ENCODE results near the gene MUC4.

MUC4 gene

DNA sequence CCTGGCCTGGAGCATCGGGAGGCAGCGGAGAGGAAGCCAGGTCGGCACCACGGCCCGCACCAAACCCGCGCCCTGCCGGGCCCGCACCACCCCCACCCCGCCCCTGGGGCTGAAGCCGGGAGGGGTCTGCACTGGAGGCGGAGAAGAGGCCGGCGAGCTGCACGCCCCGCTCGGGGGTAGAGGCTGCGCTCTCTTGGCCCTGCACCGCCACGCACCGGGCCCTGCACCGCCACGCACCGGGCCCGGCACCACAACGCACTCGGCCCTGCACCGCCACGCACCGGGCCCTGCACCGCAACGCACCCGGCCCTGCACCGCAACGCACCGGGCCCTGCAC, 49.5 kb downstream of the MUC4 start:
- no peak for DNase-seq (ENCODE audit: low read depth)
- TF ChIP-seq CTCF (IDR thresholded peaks at IDR 0.05; ENCODE audit: low read depth, low read length, missing control alignments): no peak
- no peak overlapping the region for H3K4me3 ChIP-seq (ENCODE audit: low read depth, low read length)

DNA sequence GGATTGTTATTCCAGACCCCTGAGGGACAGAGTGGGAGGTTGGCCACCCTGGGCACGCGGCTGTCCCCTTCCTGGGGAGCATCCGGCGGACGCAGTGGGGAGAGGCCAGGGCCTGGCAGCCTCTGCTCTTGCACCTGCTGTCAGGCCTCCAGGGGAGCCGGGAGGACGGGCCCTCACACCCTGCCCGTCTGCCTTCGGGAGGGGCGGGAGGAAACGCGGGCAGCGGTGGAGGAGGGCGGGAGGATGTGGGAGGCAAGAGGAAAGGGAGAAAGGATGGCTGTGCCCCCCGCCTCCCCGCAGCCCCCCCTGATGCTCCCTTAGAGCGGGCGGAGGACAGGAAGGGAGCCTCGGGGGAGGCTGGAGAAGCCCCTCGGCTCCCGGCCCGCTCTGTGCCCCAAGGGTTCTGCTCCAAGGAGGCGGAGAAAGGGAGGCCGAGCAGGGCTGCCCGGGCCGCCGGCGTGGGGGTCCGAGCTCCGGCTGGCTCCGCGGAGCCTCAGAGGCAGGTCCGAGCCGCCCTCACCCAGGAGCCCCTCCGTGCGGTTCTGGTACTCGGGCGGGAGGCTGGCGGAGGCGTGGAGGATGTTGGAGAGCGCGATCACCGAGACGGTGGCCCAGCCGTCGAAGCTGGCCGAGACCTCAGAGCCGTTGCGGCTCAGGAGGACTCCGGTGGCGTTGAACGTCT, 50.0 kb downstream of the MUC4 start:
- H3K4me3 ChIP-seq (ENCODE audit: low read depth, low read length): no peak overlapping the region
- no peak for TF ChIP-seq CTCF (IDR thresholded peaks at IDR 0.05; ENCODE audit: low read depth, low read length, missing control alignments)
- no peak for DNase-seq (ENCODE audit: low read depth)

DNA sequence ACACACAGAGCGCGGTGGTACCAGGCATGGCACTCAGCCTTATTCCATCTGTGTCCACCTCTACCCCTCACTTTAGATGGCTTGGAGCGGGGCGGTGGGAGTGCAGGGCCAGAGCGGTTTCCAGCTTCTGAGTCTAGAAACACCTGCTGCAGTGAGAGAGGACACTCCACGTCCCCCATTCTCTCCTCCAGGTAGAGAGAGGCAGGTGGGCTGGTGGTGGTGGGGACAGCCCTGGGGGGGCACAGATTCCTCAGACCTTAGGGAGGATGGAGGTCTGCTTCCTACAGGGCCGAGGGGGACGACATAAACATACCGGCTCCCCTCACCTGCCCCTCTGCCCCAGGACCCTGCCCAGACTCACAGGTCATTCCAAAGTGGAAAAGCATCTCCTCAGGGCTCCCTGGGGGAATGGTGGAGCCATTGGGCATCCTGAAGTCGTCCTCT, 50.6 kb downstream of the MUC4 start:
- no peak for DNase-seq (ENCODE audit: low read depth)
- no peak overlapping the region for H3K4me3 ChIP-seq (ENCODE audit: low read depth, low read length)
- TF ChIP-seq CTCF (IDR thresholded peaks at IDR 0.05; ENCODE audit: low read depth, low read length, missing control alignments): no peak

GRCh38 chr3:195760345-195761122, 51.2 kb downstream of the MUC4 start:
- no peak for DNase-seq (ENCODE audit: low read depth)

GRCh38 chr3:195758721-195759353, 52.9 kb downstream of the MUC4 start:
- DNase-seq (ENCODE audit: low read depth): no peak
- no peak for TF ChIP-seq CTCF (IDR thresholded peaks at IDR 0.05; ENCODE audit: low read depth, low read length, missing control alignments)
- H3K4me3 ChIP-seq (ENCODE audit: low read depth, low read length): no peak overlapping the region

More at GRCh38 chr3:195760345-195761122, 51.2 kb downstream of the MUC4 start:
- no peak for TF ChIP-seq CTCF (IDR thresholded peaks at IDR 0.05; ENCODE audit: low read depth, low read length, missing control alignments)
- H3K4me3 ChIP-seq (ENCODE audit: low read depth, low read length): no peak overlapping the region

- no peak for TF ChIP-seq CTCF (IDR thresholded peaks at IDR 0.05; ENCODE audit: low read depth, low read length, missing control alignments)
- no peak for DNase-seq (ENCODE audit: low read depth)
- H3K4me3 ChIP-seq (ENCODE audit: low read depth, low read length): no peak overlapping the region
Measured at GRCh38 chr3:195757827-195758226, 53.9 kb downstream of the MUC4 start.
